AG04450 (cell line): ENCODE data around the gene ZNF536. TPM values are rescaled to one million over a fixed set of nuclear protein-coding genes. Genes with fewer than 3 reads are reported as not detected.

Experiments used
- CTCF ChIA-PET: fragments of 300-600, 350-600 bp; formaldehyde crosslinking; extraction: SDS; loops from one replicate; lab custom pipeline; 2022; ENCODE audit warnings: antibody characterized with exemption, inconsistent platforms; lab: Charles Lee
- POLR2A ChIA-PET: fragments of 350-600 bp; formaldehyde crosslinking; extraction: SDS; loops from one replicate; lab custom pipeline; 2021; ENCODE audit warnings: antibody characterized with exemption, inconsistent platforms; lab: Yijun Ruan, JAX
- DNase-seq: peaks from one replicate; pipeline ENCODE4 v3.0.0-alpha.2; 2011; ENCODE audit warnings: low read depth, low spot score
- H3K27ac ChIP-seq: one replicate; pipeline ENCODE4 v1.5.1; 2012; ENCODE audit warnings: low read depth, low read length, control low read depth
- H3K27me3 ChIP-seq: one replicate; pipeline ENCODE4 v1.6.0; 2012; ENCODE audit warnings: low read length; ENCODE audit not compliant: control insufficient read depth, insufficient read depth
- H3K4me3 ChIP-seq: 2 replicates; pipeline ENCODE4 v1.5.1; 2011; ENCODE audit warnings: mild to moderate bottlenecking, low read depth, low read length, control low read depth
- H3K9me3 ChIP-seq: 2 replicates; pipeline ENCODE4 v1.5.1; 2012; ENCODE audit warnings: low read length; ENCODE audit not compliant: control insufficient read depth, insufficient read depth
- CTCF ChIP-seq: IDR thresholded peaks from 2 replicates; pipeline ENCODE4 v1.5.1; 2011; ENCODE audit warnings: low read depth, low read length, control low read depth, inconsistent platforms
- polyA plus RNA-seq: library from polyadenylated mRNA; depleted of rRNA; stranded (reverse); fragments of >200 nt; gene quantifications from 2 replicates; pipeline ENCODE4 v1.2.3, GENCODE V29; 2011

The ZNF536 gene
- polyA plus RNA-seq, 1 experiment = not detected

GRCh38 chr19:30336290-30336689 is 35.9 kb upstream of the ZNF536 start:
- no peak for DNase-seq
- Histone ChIP-seq H3K9me3 (peaks cover 68% of the 10 kb centered on the region), H3K4me3 (no peak overlapping the region), H3K27ac (no peak overlapping the region), H3K27me3 (no peaks in the 10 kb centered on the region)
- CTCF ChIA-PET = no interaction called here
- no peak for TF ChIP-seq CTCF
- POLR2A ChIA-PET = no interaction called here

GRCh38 chr19:30338041-30338456 is 34.1 kb upstream of the ZNF536 start:
- Histone ChIP-seq H3K9me3 (peaks cover 56% of the 10 kb centered on the region), H3K4me3 (no peak overlapping the region), H3K27me3 (no peaks in the 10 kb centered on the region), H3K27ac (no peak overlapping the region)
- CTCF ChIA-PET = no interaction called here
- DNase-seq = no peak
- POLR2A ChIA-PET = no interaction called here
- no peak for TF ChIP-seq CTCF

- TF ChIP-seq CTCF = no peak
- no peak overlapping the region for H3K4me3 ChIP-seq
- no peak for DNase-seq
- H3K27ac ChIP-seq = no peak overlapping the region
- H3K27me3 ChIP-seq = no peaks in the 10 kb centered on the region
- ChIA-PET POLR2A (no interaction called here), CTCF (no interaction called here)
- H3K9me3 ChIP-seq = peaks cover 54% of the 10 kb centered on the region
Observed at GRCh38 chr19:30338878-30339623, 33.1 kb upstream of the ZNF536 start.

- no peak for DNase-seq
- no peak for TF ChIP-seq CTCF
- Histone ChIP-seq H3K27me3 (no peaks in the 10 kb centered on the region), H3K9me3 (peaks cover 57% of the 10 kb centered on the region), H3K4me3 (no peak overlapping the region), H3K27ac (no peak overlapping the region)
- ChIA-PET POLR2A (no interaction called here), CTCF (no interaction called here)
Observed at GRCh38 chr19:30339624-30340525, 32.3 kb upstream of the ZNF536 start.
